OCI-LY1 (cell line): ENCODE measurements around the gene HYDIN.
"Not testable (repeated sequence)": the region's sequence is repeated elsewhere in the genome, so short reads cannot be mapped to it uniquely, and the experiment has no call there.

Experiments
- EZH2 ChIP-seq: fragments of 200-600 bp; sonication (generic), shearing (Covaris generic); IDR thresholded peaks from 2 replicates; pipeline ENCODE4 v1.8.0; 2017; ENCODE audit warnings: borderline replicate concordance, mixed run types, mild to moderate bottlenecking, antibody characterized with exemption, low read length, moderate library complexity, mixed read lengths
- TF ChIP-seq, protein P1 (sequence below): fragments of 200-600 bp; sonication (generic), shearing (Covaris generic); IDR thresholded peaks from 2 replicates; pipeline ENCODE4 v1.5.1; 2017; ENCODE audit warnings: mild to moderate bottlenecking, antibody characterized with exemption, low read length, moderate library complexity, mixed read lengths

DNA sequence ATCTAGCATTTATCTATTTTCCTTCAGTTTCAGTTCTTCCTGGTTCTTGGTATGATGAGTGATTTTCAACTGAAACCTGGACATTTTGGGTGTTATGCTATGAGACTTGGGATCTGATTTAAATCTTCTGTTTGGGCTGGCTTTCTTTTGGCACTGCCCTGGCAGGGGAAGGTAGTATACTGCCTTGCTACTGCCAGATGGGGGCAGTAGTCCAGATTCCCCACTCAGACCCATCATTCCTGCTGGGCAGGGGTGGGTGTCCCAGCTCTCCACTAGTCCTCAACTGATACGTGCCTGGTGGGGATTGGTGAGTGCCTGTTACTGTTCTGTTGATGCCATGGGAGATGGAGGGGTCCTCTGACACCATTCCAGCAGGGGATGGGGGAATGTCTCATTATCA is 342.3 kb downstream of the HYDIN start:
- TF ChIP-seq, protein P1, sequence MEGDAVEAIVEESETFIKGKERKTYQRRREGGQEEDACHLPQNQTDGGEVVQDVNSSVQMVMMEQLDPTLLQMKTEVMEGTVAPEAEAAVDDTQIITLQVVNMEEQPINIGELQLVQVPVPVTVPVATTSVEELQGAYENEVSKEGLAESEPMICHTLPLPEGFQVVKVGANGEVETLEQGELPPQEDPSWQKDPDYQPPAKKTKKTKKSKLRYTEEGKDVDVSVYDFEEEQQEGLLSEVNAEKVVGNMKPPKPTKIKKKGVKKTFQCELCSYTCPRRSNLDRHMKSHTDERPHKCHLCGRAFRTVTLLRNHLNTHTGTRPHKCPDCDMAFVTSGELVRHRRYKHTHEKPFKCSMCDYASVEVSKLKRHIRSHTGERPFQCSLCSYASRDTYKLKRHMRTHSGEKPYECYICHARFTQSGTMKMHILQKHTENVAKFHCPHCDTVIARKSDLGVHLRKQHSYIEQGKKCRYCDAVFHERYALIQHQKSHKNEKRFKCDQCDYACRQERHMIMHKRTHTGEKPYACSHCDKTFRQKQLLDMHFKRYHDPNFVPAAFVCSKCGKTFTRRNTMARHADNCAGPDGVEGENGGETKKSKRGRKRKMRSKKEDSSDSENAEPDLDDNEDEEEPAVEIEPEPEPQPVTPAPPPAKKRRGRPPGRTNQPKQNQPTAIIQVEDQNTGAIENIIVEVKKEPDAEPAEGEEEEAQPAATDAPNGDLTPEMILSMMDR = not testable (repeated sequence)
- not testable (repeated sequence) for TF ChIP-seq EZH2
